Measurements from ENCODE around the gene ZNF599.

Gene ZNF599

DNA sequence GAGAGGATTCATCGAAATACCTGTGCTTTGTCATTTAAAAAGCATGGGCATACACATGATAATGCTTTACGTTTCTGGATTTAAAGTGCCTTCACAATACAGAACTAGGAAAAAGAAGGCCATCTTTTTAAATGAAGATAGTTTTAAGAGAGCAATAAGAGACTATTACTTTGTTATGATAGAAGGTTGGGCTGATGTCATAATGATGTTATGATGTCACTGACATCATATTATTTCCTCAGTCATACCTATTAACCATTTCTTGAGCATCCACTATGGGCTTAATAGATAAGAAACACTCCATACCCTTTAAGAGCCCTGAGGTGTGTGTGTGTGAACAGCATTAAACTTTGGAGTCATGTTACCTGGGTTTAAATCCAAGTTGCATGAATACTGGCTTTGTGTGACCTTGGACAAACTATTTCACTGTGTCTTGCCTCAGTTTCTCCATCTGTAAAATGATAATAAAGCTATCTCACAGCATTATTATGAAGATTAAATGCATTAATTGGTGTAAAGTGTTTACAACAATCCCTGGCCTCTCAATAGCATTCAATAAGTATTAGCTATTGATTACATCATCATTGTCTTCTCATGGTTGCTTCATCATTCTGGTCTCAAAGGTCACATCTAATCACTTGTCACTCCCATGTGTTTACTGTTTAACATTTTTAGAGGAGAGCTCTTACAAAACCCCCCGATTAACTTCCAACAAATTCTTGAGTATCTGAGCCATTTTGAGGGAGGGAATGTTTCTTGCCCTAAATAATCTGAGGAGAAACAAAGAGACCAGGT is 27.9 kb downstream of the ZNF599 start:
- no peak for DNase-seq (ENCODE audit: low read depth in 2 of 3, low spot score in 1 of 3)

DNA sequence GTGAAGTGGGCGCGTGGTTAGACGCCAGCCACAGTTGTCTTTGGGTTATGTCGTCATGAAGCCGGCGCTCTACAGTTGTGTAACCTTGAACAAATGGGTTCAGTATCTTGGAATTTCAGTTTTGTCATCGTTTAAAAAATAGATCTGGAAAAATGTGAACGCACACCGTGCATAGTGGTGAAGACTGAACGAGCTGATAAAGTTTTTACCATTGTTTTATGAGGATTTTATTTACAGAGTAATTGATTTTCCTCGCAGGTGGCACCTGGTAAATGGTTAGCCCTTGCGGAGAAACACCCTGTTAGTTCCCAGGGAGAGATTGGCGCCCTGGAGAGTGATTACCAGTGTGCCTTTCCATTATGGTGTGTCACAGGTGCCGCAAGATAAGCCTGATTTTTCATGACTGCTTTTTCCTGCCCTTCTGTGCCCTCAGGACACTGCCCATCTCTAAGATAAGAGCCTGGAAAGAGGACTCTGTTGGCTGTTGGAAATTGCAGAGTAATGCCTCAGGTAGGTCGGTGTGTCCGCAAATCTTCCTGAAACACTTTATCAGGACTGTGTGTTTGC is 38.4 kb downstream of the ZNF599 start:
- peak in 1 of 3 donors; percentile 65 for DNase-seq (ENCODE audit: low read depth in 2 of 3, low spot score in 1 of 3)

DNA sequence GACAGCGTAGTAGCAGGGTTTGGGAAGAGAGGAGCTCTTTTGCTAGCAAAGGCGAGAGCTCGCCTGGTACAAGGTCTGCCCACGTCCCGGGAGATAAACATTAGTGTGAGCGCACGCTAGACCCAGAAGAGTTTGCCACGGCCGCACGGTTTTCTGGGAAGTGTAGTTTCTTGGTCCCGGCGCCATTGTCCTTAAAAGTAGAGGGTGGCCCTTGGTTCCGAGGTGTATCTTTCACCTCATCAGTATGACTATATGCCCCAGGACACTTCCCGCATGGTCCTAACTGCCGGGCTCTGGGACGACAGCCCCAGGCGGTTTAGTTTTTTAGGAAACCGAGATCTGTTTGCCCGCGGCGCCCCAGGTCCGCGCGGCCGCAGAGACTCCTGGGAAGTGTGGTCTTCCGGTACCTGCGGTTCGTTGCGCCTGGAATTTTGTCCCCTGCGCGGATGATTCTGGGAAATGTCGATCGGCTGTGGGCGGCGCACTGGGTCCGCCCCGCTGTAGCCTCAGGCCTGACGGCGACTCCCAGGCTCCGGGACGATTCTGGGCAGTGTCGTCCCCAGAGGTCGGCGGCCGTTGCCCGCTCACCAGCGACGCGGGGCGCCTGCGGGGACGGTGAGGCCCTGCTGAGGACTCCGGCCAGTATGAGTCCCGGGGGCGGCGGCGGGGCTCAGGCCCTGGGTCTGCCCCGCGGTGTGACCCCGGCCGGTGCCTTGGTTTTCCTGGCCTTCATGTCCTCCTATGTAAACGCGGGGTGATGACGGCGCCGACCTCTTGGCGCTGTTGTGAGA is 39.1 kb downstream of the ZNF599 start, which contains the start of gene ZNF181:
Gene ZNF181 (plus strand): TSS at position 498 of the 791 bp plus-strand sequence. CDS start 795 bp downstream, outside the sequence.
- DNase-seq (ENCODE audit: low read depth in 2 of 3, low spot score in 1 of 3) = peak; percentile 71 to 77 (median 74)

DNA sequence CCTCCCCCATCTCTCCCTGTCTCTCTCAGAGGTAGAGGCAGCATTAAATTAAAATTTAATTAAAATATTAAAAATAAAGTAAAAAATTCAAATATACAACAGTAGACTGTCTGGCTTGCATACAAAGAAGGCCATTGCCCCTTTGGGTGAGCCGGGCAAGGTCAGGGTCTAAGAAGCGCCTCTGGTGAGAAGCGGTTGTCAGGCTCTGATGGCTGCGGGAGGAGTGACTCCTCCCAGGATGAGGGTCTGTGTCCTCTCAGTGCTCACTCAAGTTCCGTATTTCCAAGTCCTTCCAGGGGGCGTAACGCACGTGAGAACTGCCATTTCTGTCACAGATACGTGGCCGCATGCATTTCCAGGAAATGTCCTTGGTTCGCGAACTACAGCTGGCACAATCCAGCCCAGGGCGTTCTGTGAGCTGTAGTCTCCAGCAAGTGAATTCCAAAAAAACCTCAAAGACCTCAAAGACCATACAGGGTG is 39.7 kb downstream of the ZNF599 start:
- DNase-seq (ENCODE audit: low read depth in 2 of 3, low spot score in 1 of 3) = peak in 2 of 3 donors; percentile 7 to 30

DNA sequence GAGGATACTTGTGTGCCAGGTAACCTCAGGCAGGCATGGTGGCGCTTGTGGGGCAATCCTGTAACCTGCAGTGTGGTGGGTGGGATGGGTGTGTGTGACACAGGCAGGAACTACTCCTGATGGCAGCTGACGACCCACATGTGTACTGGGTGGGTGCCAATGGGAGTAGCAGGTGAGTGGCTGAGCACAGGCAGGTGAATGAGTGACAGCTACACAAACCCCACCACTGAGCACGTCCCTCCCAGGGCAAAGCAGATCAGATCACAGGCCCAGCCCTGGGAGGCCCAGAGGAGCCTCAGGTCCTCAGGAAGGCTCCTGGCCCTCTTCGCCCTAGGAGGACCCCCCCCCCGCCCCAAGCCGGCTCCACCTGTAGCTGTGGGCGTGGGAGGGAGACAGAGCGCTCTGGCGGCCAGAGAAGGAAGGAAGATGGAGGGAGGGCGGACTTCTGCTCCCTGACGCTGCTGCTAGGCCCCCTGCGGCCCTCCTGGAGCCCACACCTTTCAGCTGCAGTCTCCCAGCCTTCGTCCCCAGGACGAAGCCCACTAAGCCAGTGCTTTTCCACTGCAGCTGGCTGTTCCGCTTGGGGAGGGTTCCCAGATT is 40.3 kb downstream of the ZNF599 start:
- DNase-seq (ENCODE audit: low read depth in 2 of 3, low spot score in 1 of 3) = no peak

DNA sequence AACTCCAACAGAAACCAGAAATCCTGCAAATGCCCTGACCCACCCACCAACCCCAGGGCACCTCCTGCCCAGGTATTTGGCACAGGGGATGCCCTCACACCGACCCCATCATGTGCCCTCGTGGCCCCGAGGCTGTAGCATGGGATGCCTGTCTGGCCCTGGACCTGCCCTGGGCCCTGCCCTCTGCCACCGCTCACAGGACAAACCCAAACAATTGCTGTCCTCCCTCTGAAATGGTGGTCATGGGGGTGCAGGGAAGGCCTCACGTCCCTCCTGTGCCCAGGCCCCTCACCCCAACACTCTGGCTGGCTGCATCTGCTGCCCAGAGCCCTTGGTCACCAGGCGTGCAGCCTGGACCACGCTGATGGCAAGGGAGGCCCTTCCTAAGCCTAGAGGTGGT is 41.1 kb downstream of the ZNF599 start:
- no peak for DNase-seq (ENCODE audit: low read depth in 2 of 3, low spot score in 1 of 3)

DNA sequence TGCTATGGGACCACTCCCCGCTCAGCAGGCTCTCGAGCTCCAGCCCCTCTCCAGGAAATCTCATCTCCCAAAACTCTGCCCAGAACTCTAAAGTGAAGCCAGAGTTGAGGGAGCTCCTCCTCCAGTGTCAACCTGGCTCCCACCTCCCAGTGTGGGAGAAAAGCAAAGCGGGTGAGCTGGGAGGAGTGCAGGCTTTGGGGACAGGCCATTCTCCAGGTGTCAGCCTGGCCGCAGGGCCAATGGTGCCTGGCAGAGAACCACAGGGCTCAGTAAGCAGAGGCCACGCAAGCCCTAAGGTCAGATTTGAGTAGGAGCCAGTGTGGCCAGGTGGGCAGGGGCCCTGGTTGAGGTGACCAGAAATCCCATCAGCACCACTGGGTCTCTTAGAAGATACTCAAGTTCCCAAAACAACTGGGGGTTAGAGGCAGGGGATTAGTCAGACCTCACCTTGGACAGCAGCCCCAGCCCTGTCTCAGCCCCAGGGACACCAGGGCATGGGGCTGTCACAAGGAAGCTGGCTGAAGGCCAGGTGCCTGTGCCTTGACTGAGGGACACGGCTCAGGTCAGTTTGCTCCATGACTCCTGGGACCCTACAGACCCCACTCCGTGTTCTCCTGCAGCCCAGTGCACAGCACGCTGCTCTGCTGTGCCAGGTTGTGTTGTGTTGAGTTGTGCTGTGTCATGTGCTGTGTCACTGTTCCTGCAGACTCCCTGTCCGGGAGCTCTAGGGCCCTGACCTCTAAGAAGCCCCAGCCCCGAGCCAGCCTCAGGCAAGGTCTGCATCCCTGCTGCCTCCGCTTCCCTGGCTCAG is 41.8 kb downstream of the ZNF599 start:
- DNase-seq (ENCODE audit: low read depth in 2 of 3, low spot score in 1 of 3) = no peak

DNA sequence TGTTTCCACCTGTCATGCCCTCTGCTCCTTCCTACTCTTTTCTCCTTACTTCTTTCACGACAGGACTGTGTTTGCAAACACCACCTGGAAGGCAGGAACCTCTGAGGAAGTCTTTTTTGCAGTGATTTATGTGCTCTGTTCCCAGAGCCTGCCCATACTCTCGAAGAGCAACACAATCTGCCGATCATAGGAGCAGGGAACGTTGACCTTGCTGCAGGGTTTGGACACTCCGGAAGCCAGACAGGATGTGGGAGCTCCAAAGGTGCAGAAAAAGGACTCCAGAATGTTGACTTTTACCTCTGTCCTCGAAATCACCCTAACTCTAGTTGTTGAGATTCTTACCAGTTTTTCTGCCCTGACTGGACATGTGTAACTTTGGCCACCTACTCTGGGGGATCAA is 47.6 kb downstream of the ZNF599 start:
- DNase-seq (ENCODE audit: low read depth in 2 of 3, low spot score in 1 of 3) = no peak

DNA sequence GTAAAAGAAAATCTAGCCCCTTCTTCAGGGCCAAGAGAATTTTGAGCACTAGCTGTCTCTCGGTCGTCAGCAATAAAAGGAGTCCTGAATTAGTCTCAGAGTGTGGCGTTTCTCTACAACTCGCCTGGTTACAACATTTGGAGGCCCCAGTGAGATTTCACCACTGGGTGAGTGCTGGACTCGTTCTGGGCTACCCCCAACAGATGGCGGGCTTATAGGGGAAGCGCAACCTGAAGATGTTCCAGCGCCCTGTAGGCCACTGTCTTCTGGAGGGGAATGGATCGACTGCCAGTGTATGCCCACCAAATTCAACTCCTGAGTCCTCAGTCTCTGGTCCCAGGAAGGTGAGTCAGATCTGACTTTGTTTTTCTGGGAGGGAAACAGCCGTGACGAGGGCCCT is 50.7 kb downstream of the ZNF599 start:
- no peak for DNase-seq (ENCODE audit: low read depth in 2 of 3, low spot score in 1 of 3)

DNA sequence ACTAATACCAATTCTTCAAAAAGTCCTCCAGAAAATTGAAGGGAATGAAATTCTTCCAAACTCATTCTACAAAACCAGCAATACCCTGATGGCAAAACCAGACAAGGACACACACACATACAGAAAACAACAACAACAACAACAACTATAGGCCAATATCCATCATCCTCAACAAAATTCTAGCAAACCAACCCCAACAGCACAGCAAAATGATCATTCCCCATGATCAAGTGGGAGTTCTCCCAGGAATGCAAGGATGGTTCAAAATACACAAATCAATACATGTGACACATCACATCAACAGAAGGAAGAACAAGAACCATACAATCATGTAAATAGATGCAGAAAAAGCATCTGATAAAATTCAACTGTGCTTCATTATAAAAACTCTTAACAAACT is 57.7 kb downstream of the ZNF599 start:
- no peak for DNase-seq (ENCODE audit: low read depth in 2 of 3, low spot score in 1 of 3)

DNA sequence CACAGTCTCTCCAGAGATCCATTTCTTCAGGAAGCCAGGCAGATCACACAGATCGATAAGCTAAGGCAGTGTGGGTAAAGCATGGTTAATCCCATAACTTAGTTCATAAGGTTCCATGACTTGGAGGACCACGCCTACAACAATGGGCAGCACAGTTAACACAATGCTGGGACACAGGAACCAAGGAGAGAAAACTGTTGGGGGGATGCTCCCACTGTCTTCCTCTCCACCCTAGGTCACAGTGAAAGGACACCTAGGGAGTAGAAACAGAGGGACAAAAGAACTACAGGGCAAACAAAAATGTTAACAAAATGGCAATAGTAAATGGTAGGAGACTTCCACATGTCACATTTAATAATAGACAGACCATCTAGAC is 59.8 kb downstream of the ZNF599 start:
- no peak for DNase-seq (ENCODE audit: low read depth in 2 of 3, low spot score in 1 of 3)

DNA sequence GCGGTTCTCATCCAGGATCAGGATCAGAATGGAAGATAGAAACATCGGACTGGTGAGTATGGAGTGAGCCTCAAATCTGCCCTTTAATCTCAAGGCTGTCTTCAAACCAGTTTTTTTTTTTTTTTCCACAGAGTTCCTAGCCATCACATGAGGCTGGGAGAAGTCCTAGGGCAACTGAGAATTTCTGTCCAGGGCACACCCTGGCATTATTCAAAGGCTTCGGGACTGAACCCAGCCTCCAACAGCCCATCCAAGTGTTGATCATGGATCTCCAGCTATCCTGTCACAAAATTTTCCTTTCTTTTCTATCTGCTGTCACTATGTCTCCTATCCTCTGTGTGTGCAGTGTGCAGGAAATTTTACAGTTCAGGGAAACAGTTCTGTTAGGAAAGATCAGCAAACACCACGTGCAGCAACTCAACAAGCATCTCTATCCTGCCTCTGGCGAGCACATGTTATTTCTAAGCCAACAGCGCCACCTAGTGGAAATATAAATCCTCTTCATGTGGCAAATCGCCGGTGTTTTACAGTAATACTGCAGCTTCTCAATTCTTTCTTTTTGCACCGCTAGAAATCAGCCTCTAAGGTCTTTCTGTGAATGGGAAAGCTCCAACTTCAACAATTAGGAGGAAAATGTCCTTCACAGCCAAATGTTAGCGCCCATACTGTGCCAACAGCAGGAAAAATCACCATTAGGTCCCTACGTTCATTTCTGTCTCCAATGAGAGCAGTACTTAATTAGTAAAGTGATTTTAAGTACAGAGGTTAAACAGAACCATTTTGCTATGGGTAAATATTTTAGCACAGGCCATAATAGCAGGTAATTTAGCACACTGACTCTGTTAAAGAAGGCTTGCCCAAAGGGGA is 60.4 kb downstream of the ZNF599 start:
- DNase-seq (ENCODE audit: low read depth in 2 of 3, low spot score in 1 of 3) = peak; percentile 27 to 75 (median 29)

DNA sequence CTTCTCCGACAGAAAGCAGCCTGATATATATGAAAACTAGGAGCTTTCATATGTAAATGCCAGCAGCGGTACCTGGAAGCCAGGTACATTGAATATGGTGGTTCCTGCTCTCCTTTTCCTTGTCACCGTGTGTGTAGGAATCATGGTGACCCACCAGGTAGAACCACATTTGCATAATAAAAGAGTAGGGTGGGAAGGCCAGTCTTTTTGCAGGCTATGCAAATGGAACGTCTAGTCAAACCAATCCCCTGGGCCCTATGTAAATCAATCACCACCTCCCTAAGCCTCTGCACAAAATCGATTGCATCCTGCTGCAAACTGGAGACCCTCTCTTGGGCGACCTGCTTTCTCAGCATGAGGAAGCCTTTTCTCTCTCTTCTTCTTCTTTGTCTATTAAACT is 61.1 kb downstream of the ZNF599 start:
- no peak for DNase-seq (ENCODE audit: low read depth in 2 of 3, low spot score in 1 of 3)

Data from stimulated activated CD4-positive, alpha-beta T cell treated with anti-CD3 and anti-CD28 coated beads, Interleukin-12 subunit alpha, Interleukin-12 subunit beta, amount 100 ng/mL, for 48 hours (primary cell).